ENCODE results near the gene TRIO. TPM values are rescaled to one million over a fixed set of nuclear protein-coding genes. Genes with fewer than 3 reads are reported as not detected.

The TRIO gene
- total and polyA plus RNA-seq, 7 donors, result 18.5 to 77.5 (median 35.0) TPM

GRCh38 chr5:14447958-14448911 is 305.1 kb downstream of the TRIO start:
- DNase-seq (no peak), ATAC-seq (peak; percentile 19 to 54 (median 46))
- intact Hi-C loops (cut with DNase I), result no loop called here
- peak overlapping the region; percentile 83 for H3K27ac ChIP-seq
- peaks cover 37% of the 10 kb centered on the region for H3K4me1 ChIP-seq
- H3K27me3 ChIP-seq (ENCODE audit: insufficient read depth in 3 of 3, low read length in 2 of 3), result no peaks in the 10 kb centered on the region
- H3K4me3 ChIP-seq, result no peak overlapping the region
- WGBS, 3 donors, result 43 to 54% (median 45%) methylated on average over 17 of the region's 17 CpGs
- TF ChIP-seq, protein P1, sequence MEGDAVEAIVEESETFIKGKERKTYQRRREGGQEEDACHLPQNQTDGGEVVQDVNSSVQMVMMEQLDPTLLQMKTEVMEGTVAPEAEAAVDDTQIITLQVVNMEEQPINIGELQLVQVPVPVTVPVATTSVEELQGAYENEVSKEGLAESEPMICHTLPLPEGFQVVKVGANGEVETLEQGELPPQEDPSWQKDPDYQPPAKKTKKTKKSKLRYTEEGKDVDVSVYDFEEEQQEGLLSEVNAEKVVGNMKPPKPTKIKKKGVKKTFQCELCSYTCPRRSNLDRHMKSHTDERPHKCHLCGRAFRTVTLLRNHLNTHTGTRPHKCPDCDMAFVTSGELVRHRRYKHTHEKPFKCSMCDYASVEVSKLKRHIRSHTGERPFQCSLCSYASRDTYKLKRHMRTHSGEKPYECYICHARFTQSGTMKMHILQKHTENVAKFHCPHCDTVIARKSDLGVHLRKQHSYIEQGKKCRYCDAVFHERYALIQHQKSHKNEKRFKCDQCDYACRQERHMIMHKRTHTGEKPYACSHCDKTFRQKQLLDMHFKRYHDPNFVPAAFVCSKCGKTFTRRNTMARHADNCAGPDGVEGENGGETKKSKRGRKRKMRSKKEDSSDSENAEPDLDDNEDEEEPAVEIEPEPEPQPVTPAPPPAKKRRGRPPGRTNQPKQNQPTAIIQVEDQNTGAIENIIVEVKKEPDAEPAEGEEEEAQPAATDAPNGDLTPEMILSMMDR (IDR thresholded peaks at IDR 0.05), result no peak
- no peaks in the 10 kb centered on the region for H3K9me3 ChIP-seq
- peaks cover 0 to 7% of the 10 kb centered on the region in 2 donors for H3K36me3 ChIP-seq (ENCODE audit: insufficient read depth in 1 of 2, low read depth in 1 of 2)

DNA sequence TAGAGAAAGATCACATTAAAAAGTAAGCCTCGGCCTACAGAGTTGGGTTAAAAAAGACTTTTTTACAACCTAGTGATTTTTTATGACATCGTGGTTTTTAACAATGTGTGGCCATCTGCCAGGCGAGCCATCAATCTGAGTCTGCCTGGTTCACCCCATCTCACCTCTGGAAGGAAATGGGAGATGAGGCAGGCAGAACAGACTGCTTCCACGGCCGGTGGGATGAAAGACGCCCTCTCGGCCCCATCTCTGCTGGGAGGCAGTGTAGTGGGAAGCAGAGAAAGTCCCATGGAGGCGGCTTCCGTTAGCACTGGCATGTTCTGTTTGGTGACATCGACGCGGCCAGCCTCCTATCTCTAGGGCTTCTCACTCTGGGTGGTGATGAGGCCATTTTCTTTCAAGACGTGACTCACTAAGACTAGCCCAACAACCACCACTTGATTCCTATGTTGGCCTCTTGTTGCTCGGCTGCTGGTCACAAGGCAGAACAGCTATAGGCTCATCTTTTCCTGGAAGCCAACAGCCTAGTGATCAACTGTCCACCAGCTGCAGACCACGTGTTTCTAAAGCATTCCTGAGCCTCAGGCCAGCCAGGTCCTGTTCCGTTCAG is 306.0 kb downstream of the TRIO start:
- H3K4me1 ChIP-seq, result peaks cover 37% of the 10 kb centered on the region
- peak; percentile 86 to 93 (median 90) for ATAC-seq
- no peaks in the 10 kb centered on the region for H3K9me3 ChIP-seq
- intact Hi-C loops (cut with DNase I), result no loop called here
- 31 to 34% (median 34%) methylated on average over 15 to 16 of the region's 16 CpGs for WGBS, 3 donors
- peak in 1 of 2 donors; percentile 45 for DNase-seq
- TF ChIP-seq, protein P1 (IDR thresholded peaks at IDR 0.05), result no peak
- peaks cover 0 to 7% of the 10 kb centered on the region in 2 donors for H3K36me3 ChIP-seq (ENCODE audit: insufficient read depth in 1 of 2, low read depth in 1 of 2)
- H3K27me3 ChIP-seq (ENCODE audit: insufficient read depth in 3 of 3, low read length in 2 of 3), result no peaks in the 10 kb centered on the region
- peak overlapping the region; percentile 83 for H3K27ac ChIP-seq
- H3K4me3 ChIP-seq, result peak overlapping the region; percentile 1

GRCh38 chr5:14450018-14450524 is 306.9 kb downstream of the TRIO start:
- ATAC-seq, result peak; percentile 47 to 69 (median 64)
- peak; percentile 70 to 78 for DNase-seq
- TF ChIP-seq, protein P1 (IDR thresholded peaks at IDR 0.05), result no peak
- H3K36me3 ChIP-seq (ENCODE audit: insufficient read depth in 1 of 2, low read depth in 1 of 2), result peaks cover 0 to 7% of the 10 kb centered on the region in 2 donors
- H3K27me3 ChIP-seq (ENCODE audit: insufficient read depth in 3 of 3, low read length in 2 of 3), result no peaks in the 10 kb centered on the region
- intact Hi-C loops (cut with DNase I), result no loop called here
- H3K4me1 ChIP-seq, result peaks cover 34% of the 10 kb centered on the region
- whole genome bisulfite sequencing, 3 donors, result 54 to 70% (median 61%) methylated on average over 11 of the region's 11 CpGs
- H3K9me3 ChIP-seq, result no peaks in the 10 kb centered on the region
- H3K27ac ChIP-seq, result peak overlapping the region; percentile 83
- H3K4me3 ChIP-seq, result peak overlapping the region; percentile 1

DNA sequence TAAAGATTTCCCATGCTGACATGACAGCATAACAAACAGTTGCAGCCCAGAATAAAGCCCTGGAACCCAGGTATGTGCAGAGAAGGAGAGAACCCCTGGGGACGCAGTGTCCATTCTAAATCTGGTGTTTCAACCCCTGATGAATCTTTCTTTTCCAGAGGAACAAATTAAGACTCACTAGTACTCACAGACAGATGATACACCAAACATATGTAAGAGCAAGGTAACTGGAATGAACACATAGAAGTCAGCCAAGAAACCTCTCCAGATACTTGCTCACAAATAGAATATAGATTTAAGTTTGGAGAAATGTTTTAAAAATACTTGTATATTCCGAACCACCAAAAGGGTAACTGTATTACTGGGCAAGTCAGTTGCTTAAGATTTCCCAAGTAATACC is 307.6 kb downstream of the TRIO start:
- H3K9me3 ChIP-seq, result no peaks in the 10 kb centered on the region
- 85 to 88% (median 85%) methylated on average over 2 of the region's 2 CpGs for WGBS, 3 donors
- DNase-seq (no peak), ATAC-seq (no peak)
- peaks cover 28% of the 10 kb centered on the region for H3K4me1 ChIP-seq
- H3K4me3 ChIP-seq, result no peak overlapping the region
- TF ChIP-seq, protein P1 (IDR thresholded peaks at IDR 0.05), result no peak
- intact Hi-C loops (cut with DNase I), result no loop called here
- H3K27me3 ChIP-seq (ENCODE audit: insufficient read depth in 3 of 3, low read length in 2 of 3), result no peaks in the 10 kb centered on the region
- H3K36me3 ChIP-seq (ENCODE audit: insufficient read depth in 1 of 2, low read depth in 1 of 2), result peaks cover 0 to 7% of the 10 kb centered on the region in 2 donors
- H3K27ac ChIP-seq, result peak overlapping the region; percentile 83

All from psoas muscle (tissue), 8 donors.